ENCODE measurements around the gene MT1B. TPM values are rescaled to one million over a fixed set of nuclear protein-coding genes. Genes with fewer than 3 reads are reported as not detected.
"Not testable (repeated sequence)": the region's sequence is repeated elsewhere in the genome, so short reads cannot be mapped to it uniquely, and the experiment has no call there.

MT1B gene
- polyA plus RNA-seq, 1 experiment = not detected

- ChIA-PET POLR2A (interaction anchor here (0.6 to 2.8 kb wide), 3 partner anchors 8 to 94 kb away, joined by 4 to 25 read pairs (median 4); partner anchors contain the start of genes MT1E and MT2A), CTCF (interaction anchor here (1.0 kb wide), 1 partner anchor 84 kb away, joined by 3 read pairs; no protein-coding TSS in a partner anchor)
- H3K9me3 ChIP-seq (ENCODE audit: control insufficient read depth, insufficient read depth, low read length) = no peaks in the 10 kb centered on the region
- no peaks in the 10 kb centered on the region for H3K27me3 ChIP-seq (ENCODE audit: control insufficient read depth, insufficient read depth, low read length)
- DNase-seq (ENCODE audit: low read depth, low spot score) = no peak
- no peak for TF ChIP-seq CTCF (IDR thresholded peaks at IDR 0.05; ENCODE audit: low read depth, low read length)
- no peak overlapping the region for H3K27ac ChIP-seq (ENCODE audit: low read depth, low read length)
- H3K4me3 ChIP-seq (ENCODE audit: low read depth, low read length) = peak overlapping the region; percentile 46
These were observed 34.2 kb upstream of the MT1B start for GRCh38 chr16:56617212-56618085.

GRCh38 chr16:56618138-56618537 is 33.5 kb upstream of the MT1B start:
- ChIA-PET CTCF (interaction anchor here (1.0 kb wide), 1 partner anchor 84 kb away, joined by 3 read pairs; no protein-coding TSS in a partner anchor), POLR2A (interaction anchor here (0.6 to 2.8 kb wide), 3 partner anchors 8 to 94 kb away, joined by 4 to 25 read pairs (median 4); partner anchors contain the start of genes MT1E and MT2A)
- no peak for DNase-seq (ENCODE audit: low read depth, low spot score)
- TF ChIP-seq CTCF (IDR thresholded peaks at IDR 0.05; ENCODE audit: low read depth, low read length) = no peak
- H3K4me3 ChIP-seq (ENCODE audit: low read depth, low read length) = no peak overlapping the region
- H3K27ac ChIP-seq (ENCODE audit: low read depth, low read length) = no peak overlapping the region
- no peaks in the 10 kb centered on the region for H3K9me3 ChIP-seq (ENCODE audit: control insufficient read depth, insufficient read depth, low read length)
- no peaks in the 10 kb centered on the region for H3K27me3 ChIP-seq (ENCODE audit: control insufficient read depth, insufficient read depth, low read length)

GRCh38 chr16:56620339-56620897 is 31.3 kb upstream of the MT1B start:
- DNase-seq (ENCODE audit: low read depth, low spot score) = no peak

GRCh38 chr16:56621665-56622445 is 29.8 kb upstream of the MT1B start:
- POLR2A ChIA-PET; H3K27ac ChIP-seq (ENCODE audit: low read depth, low read length); CTCF ChIA-PET; H3K4me3 ChIP-seq (ENCODE audit: low read depth, low read length); DNase-seq (ENCODE audit: low read depth, low spot score); H3K9me3 ChIP-seq (ENCODE audit: control insufficient read depth, insufficient read depth, low read length); H3K27me3 ChIP-seq (ENCODE audit: control insufficient read depth, insufficient read depth, low read length): not testable (repeated sequence)

More at GRCh38 chr16:56620339-56620897, 31.3 kb upstream of the MT1B start:
- no peak for TF ChIP-seq CTCF (IDR thresholded peaks at IDR 0.05; ENCODE audit: low read depth, low read length)
- Histone ChIP-seq H3K27me3 (ENCODE audit: control insufficient read depth, insufficient read depth, low read length) (no peaks in the 10 kb centered on the region), H3K9me3 (ENCODE audit: control insufficient read depth, insufficient read depth, low read length) (no peaks in the 10 kb centered on the region), H3K27ac (ENCODE audit: low read depth, low read length) (no peak overlapping the region), H3K4me3 (ENCODE audit: low read depth, low read length) (no peak overlapping the region)
- ChIA-PET POLR2A (no interaction called here), CTCF (no interaction called here)

- DNase-seq (ENCODE audit: low read depth, low spot score); H3K27ac ChIP-seq (ENCODE audit: low read depth, low read length); H3K4me3 ChIP-seq (ENCODE audit: low read depth, low read length); H3K9me3 ChIP-seq (ENCODE audit: control insufficient read depth, insufficient read depth, low read length); H3K27me3 ChIP-seq (ENCODE audit: control insufficient read depth, insufficient read depth, low read length); CTCF ChIA-PET: not testable (repeated sequence)
- POLR2A ChIA-PET = interaction anchor here (4.8 kb wide), 1 partner anchor 14 kb away, joined by 201 read pairs; the partner anchor contains the start of gene MT2A
These were observed 28.5 kb upstream of the MT1B start for GRCh38 chr16:56623184-56623583.
